Measurements from ENCODE around the gene GADD45A. TPM values are rescaled to one million over a fixed set of nuclear protein-coding genes. Genes with fewer than 3 reads are reported as not detected.

GADD45A gene
- total and polyA plus RNA-seq, 4 donors: 26.3 to 57.9 (median 33.4) TPM

GRCh38 chr1:67732750-67733151 is 47.8 kb downstream of the GADD45A start:
- TF ChIP-seq FOXA1 (IDR thresholded peaks at IDR 0.05) (no peak), HNF4A (conservative IDR thresholded peaks at IDR 0.05) (no peak), RXRA (IDR thresholded peaks at IDR 0.05) (no peak), TAF1 (conservative IDR thresholded peaks at IDR 0.05) (no peak), GABPA (IDR thresholded peaks at IDR 0.05 in 1 of 2, conservative IDR thresholded peaks at IDR 0.05 in 1 of 2) (no peak), HNF4G (IDR thresholded peaks at IDR 0.05) (no peak)
- peak; percentile 73 for DNase-seq (ENCODE audit: low spot score)
- Histone ChIP-seq H3K36me3 (ENCODE audit: control insufficient read depth in 4 of 4, insufficient read depth in 3 of 4, low read depth in 1 of 4, low read length in 3 of 4) (no peaks in the 10 kb centered on the region), H3K9ac (ENCODE audit: low read depth in 1 of 2, low read length in 2 of 2) (no peak overlapping the region), H3K27ac (ENCODE audit: low read depth in 1 of 2, low read length in 2 of 2) (peak overlapping the region in 1 of 2 donors; percentile 32), H3K9me3 (ENCODE audit: control insufficient read depth in 4 of 4, low read length in 3 of 4) (no peaks in the 10 kb centered on the region), H3K27me3 (ENCODE audit: control insufficient read depth in 4 of 4, insufficient read depth in 4 of 4, low read length in 3 of 4) (no peaks in the 10 kb centered on the region), H3K4me3 (ENCODE audit: low read depth in 1 of 3, low read length in 3 of 3) (no peak overlapping the region), H3K4me1 (ENCODE audit: control insufficient read depth in 4 of 4, insufficient read depth in 4 of 4, low read length in 3 of 4) (peaks cover 4 to 15% (median 5%) of the 10 kb centered on the region in 4 donors)
- WGBS: 73% methylated on average over 6 of the region's 6 CpGs

- peaks cover 4 to 15% (median 5%) of the 10 kb centered on the region in 4 donors for H3K4me1 ChIP-seq (ENCODE audit: control insufficient read depth in 4 of 4, insufficient read depth in 4 of 4, low read length in 3 of 4)
- H3K27ac ChIP-seq (ENCODE audit: low read depth in 1 of 2, low read length in 2 of 2): no peak overlapping the region
- no peaks in the 10 kb centered on the region for H3K9me3 ChIP-seq (ENCODE audit: control insufficient read depth in 4 of 4, low read length in 3 of 4)
- H3K4me3 ChIP-seq (ENCODE audit: low read depth in 1 of 3, low read length in 3 of 3): no peak overlapping the region
- no peaks in the 10 kb centered on the region for H3K36me3 ChIP-seq (ENCODE audit: control insufficient read depth in 4 of 4, insufficient read depth in 3 of 4, low read depth in 1 of 4, low read length in 3 of 4)
- H3K9ac ChIP-seq (ENCODE audit: low read depth in 1 of 2, low read length in 2 of 2): no peak overlapping the region
- TF ChIP-seq HNF4A (conservative IDR thresholded peaks at IDR 0.05): no peak
- no peak for TF ChIP-seq HNF4G (IDR thresholded peaks at IDR 0.05)
- TF ChIP-seq RAD21 (IDR thresholded peaks at IDR 0.05): no peak
- TF ChIP-seq, protein P1, sequence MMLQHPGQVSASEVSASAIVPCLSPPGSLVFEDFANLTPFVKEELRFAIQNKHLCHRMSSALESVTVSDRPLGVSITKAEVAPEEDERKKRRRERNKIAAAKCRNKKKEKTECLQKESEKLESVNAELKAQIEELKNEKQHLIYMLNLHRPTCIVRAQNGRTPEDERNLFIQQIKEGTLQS (IDR thresholded peaks at IDR 0.05): no peak
- no peak for TF ChIP-seq JUND (IDR thresholded peaks at IDR 0.05)
- TF ChIP-seq ZBTB33 (IDR thresholded peaks at IDR 0.05): no peak
- TF ChIP-seq SP1 (IDR thresholded peaks at IDR 0.05): no peak
- TF ChIP-seq YY1 (IDR thresholded peaks at IDR 0.05): no peak
- TF ChIP-seq FOXA1 (IDR thresholded peaks at IDR 0.05): no peak
- TF ChIP-seq MAX (IDR thresholded peaks at IDR 0.05): no peak
- no peak for TF ChIP-seq REST (IDR thresholded peaks at IDR 0.05)
- TF ChIP-seq, protein P2, sequence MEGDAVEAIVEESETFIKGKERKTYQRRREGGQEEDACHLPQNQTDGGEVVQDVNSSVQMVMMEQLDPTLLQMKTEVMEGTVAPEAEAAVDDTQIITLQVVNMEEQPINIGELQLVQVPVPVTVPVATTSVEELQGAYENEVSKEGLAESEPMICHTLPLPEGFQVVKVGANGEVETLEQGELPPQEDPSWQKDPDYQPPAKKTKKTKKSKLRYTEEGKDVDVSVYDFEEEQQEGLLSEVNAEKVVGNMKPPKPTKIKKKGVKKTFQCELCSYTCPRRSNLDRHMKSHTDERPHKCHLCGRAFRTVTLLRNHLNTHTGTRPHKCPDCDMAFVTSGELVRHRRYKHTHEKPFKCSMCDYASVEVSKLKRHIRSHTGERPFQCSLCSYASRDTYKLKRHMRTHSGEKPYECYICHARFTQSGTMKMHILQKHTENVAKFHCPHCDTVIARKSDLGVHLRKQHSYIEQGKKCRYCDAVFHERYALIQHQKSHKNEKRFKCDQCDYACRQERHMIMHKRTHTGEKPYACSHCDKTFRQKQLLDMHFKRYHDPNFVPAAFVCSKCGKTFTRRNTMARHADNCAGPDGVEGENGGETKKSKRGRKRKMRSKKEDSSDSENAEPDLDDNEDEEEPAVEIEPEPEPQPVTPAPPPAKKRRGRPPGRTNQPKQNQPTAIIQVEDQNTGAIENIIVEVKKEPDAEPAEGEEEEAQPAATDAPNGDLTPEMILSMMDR (IDR thresholded peaks at IDR 0.05; ENCODE audit: low read depth, low read length, missing input control): no peak
- no peak for TF ChIP-seq FOXA2 (IDR thresholded peaks at IDR 0.05)
- no peak for TF ChIP-seq EGR1 (IDR thresholded peaks at IDR 0.05; ENCODE audit: low read depth in 2 of 2)
- TF ChIP-seq GABPA (IDR thresholded peaks at IDR 0.05 in 1 of 2, conservative IDR thresholded peaks at IDR 0.05 in 1 of 2): no peak
- TF ChIP-seq RXRA (IDR thresholded peaks at IDR 0.05): no peak
- no peak for TF ChIP-seq TAF1 (conservative IDR thresholded peaks at IDR 0.05)
- no peak for TF ChIP-seq NR2F2 (IDR thresholded peaks at IDR 0.05)
- peak; percentile 78 for DNase-seq (ENCODE audit: low spot score)
- 66% methylated on average over 4 of the region's 4 CpGs for WGBS
- no peaks in the 10 kb centered on the region for H3K27me3 ChIP-seq (ENCODE audit: control insufficient read depth in 4 of 4, insufficient read depth in 4 of 4, low read length in 3 of 4)
Observed at GRCh38 chr1:67733681-67734322, 48.8 kb downstream of the GADD45A start.
